Muscle of arm (tissue), 14 donors: Measurements from ENCODE around the gene LNP1. TPM values are rescaled to one million over a fixed set of nuclear protein-coding genes. Genes with fewer than 3 reads are reported as not detected.
"Not testable (repeated sequence)": the region's sequence is repeated elsewhere in the genome, so short reads cannot be mapped to it uniquely, and the experiment has no call there.

Experiments
- DNase-seq: peaks from one replicate; pipeline ENCODE4 v3.0.0-alpha.2; 2013
- long read RNA-seq, 11 donors: transcript quantifications; one replicate each; lab custom pipeline, GENCODE V29; 2026
- polyA plus RNA-seq, 12 donors: library from polyadenylated mRNA; unstranded; fragments of 120-200 nt; gene quantifications; one replicate each; pipeline ENCODE4 v1.2.1, GENCODE V29; 2013; ENCODE audit not compliant: insufficient read length in 12 of 12

Gene LNP1, protein sequence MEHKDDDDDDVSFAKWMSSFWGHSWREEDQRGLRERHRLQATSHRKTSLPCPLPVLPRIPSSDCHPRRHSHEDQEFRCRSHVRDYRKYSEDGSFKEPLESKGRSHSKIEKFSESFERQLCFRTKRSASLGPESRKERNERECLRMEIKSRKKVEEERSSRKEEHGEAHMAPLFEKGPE
- polyA plus RNA-seq: 1 to 10 TPM in 11 of 12 donors, not detected in 1; 4.7 to 7.8 (median 7.0) TPM
- long read RNA-seq, donor 1: 0 reads
- long read RNA-seq, donor 2, partial matches to known transcripts: 0 of 4 reads
- long read RNA-seq, donor 2, other reads (novel, unspliced or antisense): 0 of 4 reads
- long read RNA-seq, donor 3, partial matches to known transcripts: 0 of 1 reads
- long read RNA-seq, donor 3, other reads (novel, unspliced or antisense): 0 of 1 reads
- long read RNA-seq, donor 4: 0 reads
- long read RNA-seq, donor 5, partial matches to known transcripts: 0 of 1 reads
- long read RNA-seq, donor 5, other reads (novel, unspliced or antisense): 0 of 1 reads
- long read RNA-seq, donor 6, partial matches to known transcripts: 5 of 5 reads
- long read RNA-seq, donor 6, other reads (novel, unspliced or antisense): 0 of 5 reads
- long read RNA-seq, donor 7, partial matches to known transcripts: 0 of 2 reads
- long read RNA-seq, donor 7, other reads (novel, unspliced or antisense): 0 of 2 reads
- long read RNA-seq, donor 8, transcript LNP1-201 (4 exons, 2,210 nt): major isoform, 5 of 5 reads
- long read RNA-seq, donor 8, partial matches to known transcripts: 0 of 5 reads
- long read RNA-seq, donor 8, other reads (novel, unspliced or antisense): 0 of 5 reads
- long read RNA-seq, donor 9, partial matches to known transcripts: 0 of 1 reads
- long read RNA-seq, donor 9, other reads (novel, unspliced or antisense): 0 of 1 reads
- long read RNA-seq, donor 10, partial matches to known transcripts: 0 of 1 reads
- long read RNA-seq, donor 10, other reads (novel, unspliced or antisense): 0 of 1 reads
- long read RNA-seq, donor 11, partial matches to known transcripts: 0 of 1 reads
- long read RNA-seq, donor 11, other reads (novel, unspliced or antisense): 0 of 1 reads

DNA sequence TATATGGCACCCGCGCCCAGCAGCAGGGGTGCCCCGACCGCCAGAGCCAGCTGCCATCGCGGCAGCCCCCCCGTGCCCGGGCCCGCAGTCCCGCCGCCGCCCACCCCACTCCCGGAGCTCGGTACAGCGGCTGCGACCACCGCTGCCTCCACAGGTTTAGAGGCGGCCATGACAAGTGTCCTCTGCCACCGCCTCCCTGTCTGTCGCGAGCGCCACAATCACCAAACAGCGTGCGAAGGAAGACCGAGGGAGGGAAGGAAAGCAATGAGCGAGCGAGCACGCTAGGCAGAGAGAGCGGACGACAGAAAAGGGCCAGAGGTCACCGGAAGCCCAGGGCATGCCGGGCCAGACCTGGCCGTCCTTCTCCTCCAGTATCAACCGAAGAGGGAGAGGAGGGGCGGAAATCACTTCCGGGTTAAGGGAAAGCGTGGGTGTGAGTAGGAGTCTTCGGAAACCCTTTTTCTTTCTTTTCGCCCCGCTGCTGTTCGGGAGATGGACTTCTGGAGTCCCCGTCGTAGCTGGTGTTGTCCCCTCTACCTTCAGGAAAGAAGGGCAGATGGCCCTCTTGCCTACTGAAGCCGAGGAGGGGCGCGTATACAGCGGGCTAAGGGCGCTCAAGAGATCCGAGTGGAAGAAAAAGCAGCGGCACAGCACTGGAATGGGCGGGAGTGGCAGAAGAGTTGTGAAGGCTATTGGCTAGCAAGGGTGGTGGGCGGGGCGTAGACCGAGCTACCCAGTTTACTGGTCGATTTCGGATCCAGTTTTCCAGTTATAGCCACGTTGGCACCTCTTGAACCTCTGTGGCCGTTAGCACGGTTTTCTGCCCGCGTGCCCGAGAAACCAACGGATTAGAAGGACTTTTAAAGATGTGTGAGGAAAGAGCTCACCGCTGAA, at the start of gene LNP1, which contains the start of gene TOMM70:
TSS of gene LNP1 (plus strand) at position 760 of the 894 bp plus-strand sequence. CDS start 28,191 bp downstream, outside the sequence.
TSS of gene TOMM70 (minus strand) at position 310 of the 894 bp plus-strand sequence. CDS start at position 170, 140 bp downstream.
- peak; percentile 97 for DNase-seq

DNA sequence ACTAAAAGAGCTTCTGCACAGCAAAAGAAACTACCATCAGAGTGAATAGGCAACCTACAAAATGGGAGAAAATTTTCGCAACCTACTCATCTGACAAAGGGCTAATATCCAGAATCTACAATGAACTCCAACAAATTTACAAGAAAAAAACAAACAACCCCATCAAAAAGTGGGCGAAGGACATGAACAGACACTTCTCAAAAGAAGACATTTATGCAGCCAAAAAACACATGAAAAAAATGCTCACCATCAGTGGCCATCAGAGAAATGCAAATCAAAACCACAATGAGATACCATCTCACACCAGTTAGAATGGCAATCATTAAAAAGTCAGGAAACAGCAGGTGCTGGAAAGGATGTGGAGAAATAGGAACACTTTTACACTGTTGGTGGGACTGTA, 49.6 kb upstream of the LNP1 start:
- not testable (repeated sequence) for DNase-seq

DNA sequence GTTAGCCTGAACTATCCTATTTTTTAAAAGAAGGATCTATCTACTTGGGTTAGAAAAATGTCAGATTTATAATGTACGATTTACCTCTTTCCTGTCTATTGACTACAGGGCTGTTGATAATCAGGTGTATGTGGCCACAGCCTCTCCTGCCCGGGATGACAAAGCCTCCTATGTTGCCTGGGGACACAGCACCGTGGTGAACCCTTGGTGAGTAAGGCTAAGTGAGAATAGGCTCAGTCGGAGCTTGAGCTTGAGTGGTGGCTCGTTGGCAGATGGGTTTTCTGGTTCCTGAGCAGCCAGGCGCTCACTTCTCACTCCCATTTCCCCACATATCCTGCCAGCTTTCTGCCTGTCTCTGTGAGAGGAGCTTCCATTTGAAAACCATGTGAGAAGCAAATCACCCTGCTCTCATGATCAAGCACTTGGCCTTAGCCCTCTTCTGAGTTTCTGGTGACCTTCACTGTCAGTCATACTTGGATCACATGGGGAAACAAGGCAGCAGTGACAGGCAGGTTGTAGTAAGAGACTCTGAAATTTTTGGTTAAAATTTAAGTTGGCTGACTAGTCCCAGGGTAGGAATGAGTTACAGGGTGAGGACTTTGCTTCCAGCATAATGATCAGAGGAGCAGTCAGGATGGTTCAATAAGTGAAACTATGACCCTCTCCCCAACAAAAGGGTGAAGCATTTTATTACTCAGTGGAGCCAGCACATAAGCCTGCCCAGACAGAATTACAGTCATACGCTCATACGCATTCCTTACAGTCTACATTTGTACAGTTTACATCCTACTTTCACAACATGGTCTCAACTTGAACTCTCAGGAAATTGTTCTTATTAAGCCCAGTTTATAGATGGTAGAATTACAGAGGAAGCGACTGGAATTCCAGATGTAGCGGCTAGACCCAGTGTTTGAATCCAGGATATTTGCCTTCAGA, 48.8 kb upstream of the LNP1 start:
- DNase-seq: no peak

DNA sequence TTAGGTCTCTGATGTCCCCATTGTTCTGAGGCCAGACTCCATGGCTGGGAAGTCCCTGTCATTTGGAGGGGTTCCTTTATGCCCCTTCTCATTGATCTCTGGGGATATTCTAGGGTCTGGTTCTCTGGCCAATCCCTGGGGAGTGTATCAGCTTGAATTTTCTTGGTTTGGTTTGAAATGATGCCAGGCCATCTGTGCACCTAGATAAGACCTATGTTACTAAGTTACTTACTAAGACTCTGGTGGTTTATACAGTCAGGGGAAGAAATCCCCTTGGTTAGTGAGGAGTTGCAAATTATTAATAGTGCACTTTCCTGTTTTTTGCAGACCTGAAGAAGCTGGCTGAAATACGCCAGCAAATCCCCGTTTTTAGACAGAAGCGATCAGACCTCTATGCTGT, 46.5 kb upstream of the LNP1 start:
- no peak for DNase-seq

DNA sequence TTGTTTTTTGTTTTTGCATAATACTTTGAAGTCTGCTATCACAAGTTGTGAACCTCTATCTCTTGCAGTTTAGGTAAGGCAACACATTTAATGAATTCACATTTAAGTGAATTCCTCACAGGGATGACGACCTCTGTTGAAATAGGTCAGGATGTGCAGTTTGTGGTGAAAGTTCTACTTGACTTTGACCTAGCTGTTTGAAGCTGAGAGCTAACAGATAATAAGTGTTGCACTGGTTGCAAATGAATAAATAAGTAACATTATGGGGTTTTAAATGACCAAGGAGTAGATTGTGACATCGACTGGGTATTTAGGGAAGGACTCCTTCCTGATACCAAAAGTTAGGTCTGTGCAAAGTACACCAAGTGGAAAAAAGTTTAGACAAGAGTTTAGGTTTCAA, 42.9 kb upstream of the LNP1 start:
- no peak for DNase-seq

DNA sequence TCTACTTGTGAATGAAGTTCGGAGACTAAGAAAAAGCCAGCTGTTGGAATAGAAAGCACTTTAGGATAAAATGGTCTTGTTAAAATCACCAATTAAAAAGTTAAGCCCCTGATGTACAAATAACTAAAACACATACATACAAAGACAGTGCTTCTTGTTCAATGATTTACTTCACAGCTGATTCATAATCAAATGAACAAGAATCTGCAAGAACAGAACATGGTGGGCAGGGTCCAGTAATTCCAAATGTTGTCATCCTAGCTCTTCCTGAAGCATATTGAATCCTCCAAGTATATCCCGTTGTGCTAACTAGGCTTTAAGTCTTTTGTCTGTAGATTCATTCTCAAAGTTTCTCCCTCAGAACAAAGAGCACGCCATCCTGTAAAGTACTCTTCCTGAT, 42.3 kb upstream of the LNP1 start:
- no peak for DNase-seq

DNA sequence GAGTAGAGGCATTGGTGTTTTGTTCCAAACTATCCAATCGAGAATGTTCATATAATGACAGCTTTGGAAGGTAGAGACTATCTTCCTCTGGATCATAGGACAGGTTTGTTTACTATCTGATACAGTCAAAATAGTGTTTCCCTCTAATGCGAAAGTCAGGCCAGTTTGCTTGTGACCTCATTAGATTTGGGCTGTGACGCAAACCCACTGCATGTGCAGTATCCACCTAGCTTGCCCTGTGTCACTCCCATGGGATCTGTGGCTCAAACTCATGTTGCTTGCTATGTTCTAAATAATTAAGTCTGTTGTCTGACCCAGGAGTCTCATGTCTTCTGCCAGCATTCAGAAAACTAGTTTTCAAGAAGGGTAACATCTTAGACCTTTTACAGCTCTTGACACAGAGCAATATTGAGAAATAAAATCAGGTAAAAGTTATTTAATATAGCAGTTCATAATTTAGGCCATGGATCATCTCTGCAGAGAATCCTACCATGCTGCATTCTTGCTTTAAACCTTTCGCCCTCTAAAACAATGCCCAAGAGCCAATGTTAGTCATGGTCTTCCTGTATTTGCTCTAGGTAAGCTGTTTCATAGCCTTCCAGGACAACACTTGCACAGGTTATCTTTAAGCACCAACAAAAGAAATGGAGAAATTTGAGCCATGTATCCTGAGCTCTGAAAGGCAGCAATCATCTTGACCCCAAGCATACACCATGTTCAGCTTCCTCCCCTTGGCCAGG, 40.4 kb upstream of the LNP1 start:
- no peak for DNase-seq

DNA sequence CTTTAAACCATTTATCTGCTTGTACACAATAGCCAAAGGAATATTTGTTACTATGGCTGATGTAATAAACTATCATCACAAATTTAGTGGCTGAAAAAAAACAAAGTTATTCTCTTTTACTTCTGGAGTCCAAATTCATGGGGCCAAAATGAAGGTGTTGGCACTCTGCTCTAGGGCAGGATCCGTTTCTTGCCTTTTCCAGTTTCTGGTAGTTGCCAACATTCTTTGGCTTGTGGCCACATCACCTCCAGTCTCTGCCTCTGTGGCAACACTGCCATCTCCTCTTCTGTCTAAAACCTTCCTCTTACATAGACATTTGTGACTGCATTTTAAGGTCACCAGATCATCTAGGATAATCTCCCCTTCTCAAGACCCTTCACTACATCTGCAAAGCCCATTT, 39.4 kb upstream of the LNP1 start:
- DNase-seq: no peak

DNA sequence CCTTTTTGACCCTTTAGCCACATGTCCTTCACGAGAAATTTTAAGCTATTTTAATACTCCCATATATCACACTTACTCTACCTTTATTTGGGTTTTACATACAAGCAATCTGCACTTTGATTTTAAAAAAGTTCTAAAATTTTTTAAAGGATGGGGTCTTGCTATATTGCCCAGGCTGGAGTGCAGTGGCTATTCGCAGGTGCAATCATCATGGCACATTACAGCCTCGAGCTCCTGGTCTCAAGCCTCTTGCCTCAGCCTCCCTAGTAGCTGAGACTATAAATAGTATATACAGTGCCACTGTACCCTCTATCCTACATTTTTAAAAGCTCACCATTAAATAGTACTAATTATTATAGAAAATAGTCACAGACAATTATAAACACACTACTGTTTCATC, 36.9 kb upstream of the LNP1 start:
- DNase-seq: no peak

DNA sequence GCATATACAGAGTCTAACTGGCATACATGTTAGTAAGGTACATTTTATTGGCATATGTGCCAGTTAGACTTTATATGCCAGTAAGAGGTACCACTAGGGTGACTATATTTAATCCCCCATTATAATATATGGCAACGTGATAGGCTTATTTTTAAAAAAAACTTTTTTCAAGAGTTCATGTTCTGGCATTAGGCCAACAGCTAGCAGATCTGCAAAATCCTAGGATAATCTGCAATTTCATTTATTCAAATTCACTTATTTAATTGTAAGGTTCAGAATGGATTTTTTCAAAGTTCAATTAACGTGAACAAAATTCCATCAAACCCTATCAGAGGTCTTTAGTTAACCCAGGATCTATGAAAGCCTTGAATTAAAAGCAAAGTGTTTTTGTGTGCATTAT, 34.9 kb upstream of the LNP1 start:
- DNase-seq: no peak

DNA sequence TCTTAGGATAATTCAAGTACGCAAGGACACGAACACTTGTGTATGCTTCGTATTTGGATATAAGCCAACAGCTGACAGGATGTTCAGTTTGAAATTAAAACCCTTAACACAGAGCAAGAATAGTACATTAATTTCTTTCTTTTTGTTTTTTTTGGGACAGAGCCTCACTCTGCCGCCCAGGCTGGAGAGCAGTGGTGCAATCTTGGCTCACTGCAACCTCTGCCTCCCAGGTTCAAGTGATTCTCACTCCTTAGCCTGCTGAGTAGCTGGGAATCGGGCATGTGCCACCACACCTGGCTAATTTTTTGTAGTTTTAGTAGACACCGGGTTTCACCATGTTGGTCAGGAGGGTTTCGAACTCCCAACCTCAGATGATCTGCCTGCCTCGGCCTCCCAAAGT, 32.9 kb upstream of the LNP1 start:
- no peak for DNase-seq

DNA sequence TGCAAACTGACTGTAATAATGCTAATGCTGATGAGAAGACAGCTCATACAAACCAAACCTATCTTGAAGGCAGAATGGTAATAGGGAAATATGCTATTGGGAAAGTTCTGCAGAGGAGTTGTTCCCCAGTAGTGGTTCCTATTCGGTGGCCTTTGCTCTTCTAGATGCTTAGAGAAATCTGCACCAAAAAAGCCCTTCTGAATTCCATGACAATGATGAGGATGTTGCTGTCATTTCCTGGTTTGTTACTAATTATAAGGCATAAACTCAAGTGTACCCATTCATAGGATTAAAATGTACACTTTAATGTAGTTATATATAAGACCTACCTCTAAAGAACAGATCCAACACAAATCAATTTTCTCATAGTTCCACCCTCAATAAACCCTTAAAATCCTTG, 30.6 kb upstream of the LNP1 start:
- no peak for DNase-seq

DNA sequence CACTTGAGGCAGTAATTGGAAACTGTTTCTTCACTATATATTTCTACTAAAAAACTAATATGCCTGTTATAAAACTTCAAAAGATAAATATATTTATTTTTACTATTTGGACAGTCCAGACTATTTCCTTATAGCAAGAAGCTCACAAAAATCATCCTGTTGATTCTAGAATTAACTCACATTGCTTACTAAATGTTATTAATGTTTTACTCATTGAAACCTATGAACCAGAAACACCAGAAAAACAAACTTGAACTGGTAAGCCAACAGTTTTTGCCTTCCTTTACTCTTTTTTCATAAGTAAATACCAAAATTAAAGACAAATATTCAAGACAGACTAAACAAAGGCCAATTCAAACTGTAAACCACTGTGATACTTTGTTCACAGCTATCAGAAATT, 26.8 kb upstream of the LNP1 start:
- no peak for DNase-seq

DNA sequence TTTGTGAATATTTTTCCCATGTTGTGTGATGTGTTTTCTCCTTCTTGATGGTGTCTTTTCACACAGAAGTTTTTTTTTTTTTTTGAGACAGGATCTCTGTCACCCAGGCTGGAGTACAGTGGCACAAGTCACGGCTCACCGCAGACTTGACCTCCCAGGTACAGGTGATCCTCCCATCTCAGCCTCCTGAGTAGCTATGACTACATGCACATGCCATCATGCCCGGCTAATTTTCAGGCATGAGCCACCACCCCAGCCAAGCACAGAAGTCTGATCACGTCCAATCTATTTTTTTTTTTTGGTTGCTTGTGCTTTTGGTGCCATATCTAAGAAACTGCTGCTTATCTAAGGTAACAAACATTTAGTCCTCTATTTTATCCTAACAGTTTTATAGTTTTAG, 25.0 kb upstream of the LNP1 start:
- DNase-seq: no peak

DNA sequence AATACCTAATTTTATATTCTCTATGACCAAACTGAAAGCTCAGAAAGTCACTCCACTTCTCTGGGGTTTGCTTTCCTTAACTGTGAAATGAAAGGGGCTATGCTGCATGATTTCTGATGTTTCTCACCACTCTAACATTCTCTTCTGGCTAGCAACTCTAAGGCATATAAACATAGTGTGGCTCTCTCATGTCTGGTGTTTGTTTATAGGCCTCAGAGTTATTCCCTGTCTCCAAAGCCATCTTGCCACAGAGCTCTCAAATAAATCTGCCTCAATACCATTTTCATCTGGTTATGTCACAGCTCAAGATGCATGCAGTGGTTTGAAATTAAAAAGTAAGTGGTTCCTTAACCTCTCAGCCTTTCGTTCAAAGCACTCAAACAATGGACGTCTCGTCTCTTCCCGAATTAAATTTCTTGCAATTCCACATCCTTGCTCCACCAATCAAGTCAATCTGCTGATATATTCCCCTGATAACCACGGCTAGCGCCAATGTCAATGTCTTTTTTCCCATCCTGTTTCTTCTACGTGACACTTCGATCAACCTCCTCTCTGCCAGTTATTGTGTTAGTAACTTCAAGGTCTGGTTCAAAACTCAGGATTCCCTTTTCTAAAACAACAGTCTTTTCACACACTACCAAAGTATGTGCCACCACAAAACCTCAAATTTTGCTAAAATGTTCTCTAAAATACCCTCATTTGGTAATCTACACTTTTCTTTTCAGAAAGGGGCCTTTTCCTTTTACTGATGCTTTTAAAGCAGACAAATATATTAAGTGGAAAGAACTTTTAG, 16.4 kb upstream of the LNP1 start:
- no peak for DNase-seq

DNA sequence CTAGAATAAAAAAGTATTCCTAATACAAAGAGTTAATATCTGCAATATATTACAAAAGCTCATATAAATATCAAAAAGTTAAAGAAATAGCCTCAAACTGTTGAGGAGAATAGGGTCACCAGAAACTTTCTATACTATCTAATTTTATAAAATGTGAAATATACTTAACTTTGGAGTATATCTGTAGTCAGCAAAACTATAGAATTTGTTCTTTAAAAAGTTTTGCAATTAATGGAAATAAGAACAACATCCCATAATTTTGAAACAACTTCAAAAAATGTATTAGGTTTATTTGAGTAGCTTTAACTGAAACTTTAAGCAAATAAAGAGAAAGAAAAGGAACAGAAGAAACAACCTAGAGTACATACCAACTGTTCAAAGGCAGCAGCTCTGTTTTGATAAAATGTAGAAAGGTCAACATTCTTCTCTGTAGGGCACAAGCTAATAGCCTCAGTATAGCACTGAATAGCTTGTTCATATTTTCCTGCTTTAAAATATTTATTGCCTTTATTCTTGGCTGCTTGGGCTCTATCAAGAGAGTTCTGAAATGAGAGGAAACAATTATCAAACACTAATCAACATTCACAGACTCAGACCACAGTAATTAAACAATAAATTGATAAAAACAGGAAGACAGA, 14.8 kb upstream of the LNP1 start:
- DNase-seq: no peak

DNA sequence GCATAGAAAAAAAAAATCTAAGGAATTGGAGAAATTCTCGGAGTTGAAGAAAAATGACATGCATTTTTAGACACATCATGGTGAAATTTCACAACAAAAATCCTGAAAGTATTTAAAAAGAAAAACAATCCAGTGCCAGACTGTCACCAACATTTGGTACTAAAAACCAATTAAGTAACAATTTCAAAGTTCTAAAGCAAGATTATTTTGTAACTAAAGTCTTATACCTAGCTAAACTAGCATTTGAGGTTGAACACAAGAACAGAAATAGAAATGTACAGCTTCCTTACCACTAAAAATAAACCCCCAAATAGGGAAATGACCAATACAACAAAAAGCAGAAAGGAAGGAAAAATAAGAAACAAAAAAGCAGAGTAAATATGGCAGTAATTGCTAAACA, 12.3 kb upstream of the LNP1 start:
- no peak for DNase-seq
